ENCODE measurements around the gene SAMD4B.

GRCh38 chr19:39426170-39426569, 83.9 kb downstream of the SAMD4B start:
- no peak for TF ChIP-seq CTCF (conservative IDR thresholded peaks at IDR 0.05; ENCODE audit: low read depth in 2 of 2)
- no peak for TF ChIP-seq REST (IDR thresholded peaks at IDR 0.05; ENCODE audit: unreplicated experiment)
- no peak for TF ChIP-seq EZH2phosphoT487 (IDR thresholded peaks at IDR 0.05; ENCODE audit: unreplicated experiment)
- no peak for TF ChIP-seq EZH2 (IDR thresholded peaks at IDR 0.05; ENCODE audit: low read depth, unreplicated experiment)
- no peak for TF ChIP-seq POLR2AphosphoS5 (IDR thresholded peaks at IDR 0.05; ENCODE audit: low read depth)
- TF ChIP-seq JUNB (IDR thresholded peaks at IDR 0.05; ENCODE audit: unreplicated experiment), result no peak
- TF ChIP-seq CREB1 (CRISPR knock-in tag; IDR thresholded peaks at IDR 0.05; ENCODE audit: low read depth), result no peak

Data from GM23338 (cell line).